ENCODE measurements around the gene LEMD2. TPM values are rescaled to one million over a fixed set of nuclear protein-coding genes. Genes with fewer than 3 reads are reported as not detected.

Gene LEMD2
- total RNA-seq, 4 donors from 2014 or later = 31.0 to 83.3 (median 37.6) TPM

GRCh38 chr6:33792981-33793380 is 4.1 kb upstream of the LEMD2 start:
- Histone ChIP-seq H3K36me3 (no peaks in the 10 kb centered on the region), H3K27ac (no peak overlapping the region), H3K4me1 (no peaks in the 10 kb centered on the region), H3K27me3 (no peaks in the 10 kb centered on the region), H3K9me3 (no peaks in the 10 kb centered on the region), H3K4me3 (no peak overlapping the region)
- no peak for TF ChIP-seq POLR2A (IDR thresholded peaks at IDR 0.05)
- TF ChIP-seq, protein P1, sequence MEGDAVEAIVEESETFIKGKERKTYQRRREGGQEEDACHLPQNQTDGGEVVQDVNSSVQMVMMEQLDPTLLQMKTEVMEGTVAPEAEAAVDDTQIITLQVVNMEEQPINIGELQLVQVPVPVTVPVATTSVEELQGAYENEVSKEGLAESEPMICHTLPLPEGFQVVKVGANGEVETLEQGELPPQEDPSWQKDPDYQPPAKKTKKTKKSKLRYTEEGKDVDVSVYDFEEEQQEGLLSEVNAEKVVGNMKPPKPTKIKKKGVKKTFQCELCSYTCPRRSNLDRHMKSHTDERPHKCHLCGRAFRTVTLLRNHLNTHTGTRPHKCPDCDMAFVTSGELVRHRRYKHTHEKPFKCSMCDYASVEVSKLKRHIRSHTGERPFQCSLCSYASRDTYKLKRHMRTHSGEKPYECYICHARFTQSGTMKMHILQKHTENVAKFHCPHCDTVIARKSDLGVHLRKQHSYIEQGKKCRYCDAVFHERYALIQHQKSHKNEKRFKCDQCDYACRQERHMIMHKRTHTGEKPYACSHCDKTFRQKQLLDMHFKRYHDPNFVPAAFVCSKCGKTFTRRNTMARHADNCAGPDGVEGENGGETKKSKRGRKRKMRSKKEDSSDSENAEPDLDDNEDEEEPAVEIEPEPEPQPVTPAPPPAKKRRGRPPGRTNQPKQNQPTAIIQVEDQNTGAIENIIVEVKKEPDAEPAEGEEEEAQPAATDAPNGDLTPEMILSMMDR (IDR thresholded peaks at IDR 0.05) = no peak
- intact Hi-C loops (cut with DNase I; ENCODE audit: low total_unique reads) = no loop called here
- no peak for DNase-seq

GRCh38 chr6:33791620-33792019 is 2.7 kb upstream of the LEMD2 start:
- Histone ChIP-seq H3K27ac (no peak overlapping the region), H3K4me1 (peaks cover 5 to 6% of the 10 kb centered on the region in 2 donors), H3K4me3 (no peak overlapping the region), H3K9me3 (no peaks in the 10 kb centered on the region), H3K27me3 (no peaks in the 10 kb centered on the region), H3K36me3 (no peaks in the 10 kb centered on the region)
- DNase-seq = no peak
- intact Hi-C loops (cut with DNase I; ENCODE audit: low total_unique reads) = no loop called here
- TF ChIP-seq, protein P1 (IDR thresholded peaks at IDR 0.05) = no peak
- TF ChIP-seq POLR2A (IDR thresholded peaks at IDR 0.05) = no peak

- Histone ChIP-seq H3K4me1 (peaks cover 8 to 9% of the 10 kb centered on the region in 2 donors), H3K36me3 (no peaks in the 10 kb centered on the region), H3K9me3 (no peaks in the 10 kb centered on the region), H3K27ac (no peak overlapping the region), H3K4me3 (no peak overlapping the region), H3K27me3 (no peaks in the 10 kb centered on the region)
- TF ChIP-seq, protein P1 (IDR thresholded peaks at IDR 0.05) = no peak
- TF ChIP-seq POLR2A (IDR thresholded peaks at IDR 0.05) = no peak
- intact Hi-C loops (cut with DNase I; ENCODE audit: low total_unique reads) = no loop called here
- no peak for DNase-seq
Measured at GRCh38 chr6:33790910-33791309, 2.0 kb upstream of the LEMD2 start.

- no peaks in the 10 kb centered on the region for H3K27me3 ChIP-seq
- no peak overlapping the region for H3K4me3 ChIP-seq
- H3K27ac ChIP-seq = no peak overlapping the region
- intact Hi-C loops (cut with DNase I; ENCODE audit: low total_unique reads) = no loop called here
- no peaks in the 10 kb centered on the region for H3K9me3 ChIP-seq
- peaks cover 8 to 15% of the 10 kb centered on the region in 2 donors for H3K4me1 ChIP-seq
- no peaks in the 10 kb centered on the region for H3K36me3 ChIP-seq
- TF ChIP-seq, protein P1 (IDR thresholded peaks at IDR 0.05) = no peak
- TF ChIP-seq POLR2A (IDR thresholded peaks at IDR 0.05) = no peak
- no peak for DNase-seq
Measured at GRCh38 chr6:33790379-33790778, 1.4 kb upstream of the LEMD2 start.

- H3K27me3 ChIP-seq = no peaks in the 10 kb centered on the region
- H3K36me3 ChIP-seq = no peaks in the 10 kb centered on the region
- peak in 1 of 2 donors; percentile 25 for DNase-seq
- H3K9me3 ChIP-seq = no peaks in the 10 kb centered on the region
- H3K4me1 ChIP-seq = peaks cover 8 to 19% of the 10 kb centered on the region in 2 donors
- no peak overlapping the region for H3K4me3 ChIP-seq
- intact Hi-C loops (cut with DNase I; ENCODE audit: low total_unique reads) = no loop called here
- H3K27ac ChIP-seq = peak overlapping the region; percentile 95 to 97
- TF ChIP-seq POLR2A (IDR thresholded peaks at IDR 0.05) = no peak
Measured at GRCh38 chr6:33789550-33789895, 593 bp upstream of the LEMD2 start.
